AG08395 (cell line): ENCODE measurements around the gene AGO3.

Experiments used
- DNase-seq: peaks from one replicate; pipeline ENCODE4 v3.0.0; 2012; ENCODE audit warnings: mixed read lengths, low spot score

The AGO3 gene

GRCh38 chr1:36096500-36097432 lies 165.9 kb downstream of the AGO3 start:
- no peak for DNase-seq

- no peak for DNase-seq
These were observed 167.0 kb downstream of the AGO3 start for GRCh38 chr1:36097693-36098585.

- DNase-seq, result no peak
These were observed 167.9 kb downstream of the AGO3 start for GRCh38 chr1:36098650-36099365.

- peak; percentile 73 for DNase-seq
These were observed 168.9 kb downstream of the AGO3 start for GRCh38 chr1:36099681-36100341.

- no peak for DNase-seq
These were observed 169.5 kb downstream of the AGO3 start for GRCh38 chr1:36100376-36100775.

- DNase-seq, result no peak
These were observed 170.6 kb downstream of the AGO3 start for GRCh38 chr1:36101546-36101945.

- no peak for DNase-seq
These were observed 175.4 kb downstream of the AGO3 start for GRCh38 chr1:36106269-36106668.

GRCh38 chr1:36107394-36107793 lies 176.5 kb downstream of the AGO3 start:
- no peak for DNase-seq

GRCh38 chr1:36108314-36108713 lies 177.4 kb downstream of the AGO3 start:
- DNase-seq, result peak; percentile 67

- DNase-seq, result peak; percentile 94
These were observed 178.3 kb downstream of the AGO3 start for GRCh38 chr1:36109041-36109679.

GRCh38 chr1:36111151-36111550 lies 180.2 kb downstream of the AGO3 start:
- no peak for DNase-seq

- DNase-seq, result no peak
These were observed 181.9 kb downstream of the AGO3 start for GRCh38 chr1:36112823-36113222.

GRCh38 chr1:36114371-36114770 lies 183.5 kb downstream of the AGO3 start:
- DNase-seq, result no peak

GRCh38 chr1:36115200-36115669 lies 184.3 kb downstream of the AGO3 start:
- DNase-seq, result peak; percentile 94

- DNase-seq, result peak; percentile 76
These were observed 185.0 kb downstream of the AGO3 start for GRCh38 chr1:36115931-36116330.

- no peak for DNase-seq
These were observed 186.0 kb downstream of the AGO3 start for GRCh38 chr1:36116901-36117300.

GRCh38 chr1:36118447-36119204 lies 187.7 kb downstream of the AGO3 start:
- no peak for DNase-seq

GRCh38 chr1:36119456-36119855 lies 188.6 kb downstream of the AGO3 start:
- DNase-seq, result no peak
